Fibroblast of pulmonary artery (primary cell): Measurements from ENCODE around the gene SLC2A9.

Source experiments
- DNase-seq: peaks from one replicate; pipeline ENCODE4 v3.0.0-alpha.2; 2010; ENCODE audit warnings: low read depth
- H3K4me3 ChIP-seq: replicated peaks from 2 replicates; pipeline ENCODE4 v1.5.1; 2011; ENCODE audit warnings: low read depth, mild to moderate bottlenecking, control low read depth, low read length, moderate library complexity
- CTCF ChIP-seq: IDR thresholded peaks from 2 replicates; pipeline ENCODE4 v1.5.1; 2011; ENCODE audit warnings: mild to moderate bottlenecking, control low read depth, low read length, inconsistent platforms; ENCODE audit errors: missing control alignments

Gene SLC2A9

GRCh38 chr4:10058371-10058770 is 37.1 kb upstream of the SLC2A9 start:
- TF ChIP-seq CTCF = no peak
- DNase-seq = no peak
- H3K4me3 ChIP-seq = no peak overlapping the region

GRCh38 chr4:10057023-10057395 is 35.7 kb upstream of the SLC2A9 start:
- H3K4me3 ChIP-seq = no peak overlapping the region
- TF ChIP-seq CTCF = no peak
- DNase-seq = no peak

DNA sequence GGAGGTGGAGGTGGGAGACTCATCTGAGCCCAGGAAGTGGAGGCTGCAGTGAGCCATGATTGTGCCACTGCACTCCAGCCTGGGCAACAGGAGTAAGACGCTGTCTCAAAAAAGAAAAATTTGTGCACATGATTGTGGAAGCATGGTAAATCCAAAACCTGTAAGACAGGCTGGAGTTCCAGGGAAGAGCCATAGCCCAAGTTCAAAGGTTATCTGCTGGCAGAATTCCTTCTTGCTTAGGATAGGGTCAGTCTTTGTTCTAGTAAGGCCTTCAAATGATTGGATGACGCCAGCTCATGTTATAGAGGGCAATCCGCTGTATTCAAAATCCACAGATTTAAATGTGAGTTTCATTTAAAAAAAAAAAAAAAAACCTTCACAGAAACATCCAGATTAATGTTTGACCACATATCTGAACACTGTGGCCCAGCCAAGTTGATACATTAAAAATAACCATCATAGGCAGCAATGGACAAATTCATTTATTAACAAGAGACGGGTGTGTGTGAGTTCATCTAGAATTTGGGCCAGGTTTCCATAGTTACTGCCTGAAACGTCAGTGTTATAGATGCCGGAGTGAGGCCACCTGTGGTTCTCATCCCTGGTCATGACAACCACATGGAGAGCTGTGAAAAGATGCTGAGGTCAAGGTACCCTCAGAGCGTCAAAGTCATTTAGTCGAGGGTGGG is 35.2 kb upstream of the SLC2A9 start:
- DNase-seq = no peak
- no peak for TF ChIP-seq CTCF

GRCh38 chr4:10055871-10056270 is 34.6 kb upstream of the SLC2A9 start:
- TF ChIP-seq CTCF = no peak
- peak; percentile 35 for DNase-seq
- no peak overlapping the region for H3K4me3 ChIP-seq

More for the DNA sequence above, 35.2 kb upstream of the SLC2A9 start:
- no peak overlapping the region for H3K4me3 ChIP-seq

- no peak for TF ChIP-seq CTCF
- no peak overlapping the region for H3K4me3 ChIP-seq
- peak; percentile 79 for DNase-seq
Observed at GRCh38 chr4:10054571-10055041, 33.3 kb upstream of the SLC2A9 start.

DNA sequence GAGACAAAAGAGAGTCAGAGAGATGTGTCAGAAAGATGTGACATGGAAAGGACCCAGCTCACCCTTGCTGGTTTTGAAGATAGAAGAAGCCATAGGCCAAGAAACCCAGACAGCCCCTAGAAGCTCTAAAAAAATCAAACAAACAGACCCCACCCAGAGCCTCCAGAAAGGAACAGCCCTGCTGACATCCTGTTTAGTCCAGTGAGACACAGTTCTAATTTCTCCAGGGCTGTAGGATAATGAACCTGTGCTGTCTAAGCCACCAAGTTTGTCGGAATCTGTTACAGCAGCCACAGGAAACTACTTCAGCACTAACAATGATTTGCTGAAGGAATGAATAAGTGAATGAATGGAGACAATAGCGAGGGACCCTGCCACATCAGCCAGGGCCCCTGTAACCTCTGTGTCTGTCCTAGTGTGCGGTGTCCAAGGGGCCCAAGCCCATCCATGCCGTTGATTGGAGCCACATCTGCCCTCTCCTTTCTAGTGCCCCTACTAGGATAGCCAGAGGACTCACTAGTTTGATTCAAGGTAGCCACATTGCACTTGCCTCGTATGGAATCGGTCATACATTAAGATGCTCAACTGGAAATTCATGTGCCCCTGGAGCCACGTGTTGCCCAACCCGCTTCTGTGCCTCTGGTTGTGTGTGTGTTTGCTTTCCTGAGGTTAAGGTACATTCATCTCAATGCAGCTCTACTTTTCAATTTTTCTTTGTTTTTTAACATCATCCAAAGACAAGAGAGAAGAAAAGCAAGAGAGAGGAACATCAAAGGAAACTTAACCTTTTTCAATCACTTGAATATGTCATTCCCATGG is 32.5 kb upstream of the SLC2A9 start:
- TF ChIP-seq CTCF = no peak

More for the DNA sequence above, 32.5 kb upstream of the SLC2A9 start:
- no peak for DNase-seq
- no peak overlapping the region for H3K4me3 ChIP-seq
